ENCODE measurements around the gene PGM5.

DNA sequence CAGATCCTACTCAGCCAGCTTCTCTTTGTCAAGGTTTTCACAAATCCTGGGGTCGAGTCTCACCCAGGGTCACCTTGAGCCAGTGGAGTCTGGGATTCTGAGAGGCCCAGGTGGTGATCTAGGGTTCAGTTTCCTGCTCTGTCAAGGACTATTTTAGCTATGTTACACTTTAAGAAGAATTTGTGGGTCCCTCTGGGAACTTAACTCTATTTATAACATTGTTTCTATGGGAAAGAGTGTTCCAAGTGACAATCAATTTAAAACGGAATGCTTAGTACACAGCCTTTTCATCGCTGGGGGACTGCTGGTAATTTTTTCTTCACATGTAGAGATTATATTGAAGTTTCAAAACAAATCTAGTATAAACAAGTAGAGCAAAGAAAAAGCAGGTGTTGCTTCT, 211.2 kb downstream of the PGM5 start:
- TF ChIP-seq, protein P1, sequence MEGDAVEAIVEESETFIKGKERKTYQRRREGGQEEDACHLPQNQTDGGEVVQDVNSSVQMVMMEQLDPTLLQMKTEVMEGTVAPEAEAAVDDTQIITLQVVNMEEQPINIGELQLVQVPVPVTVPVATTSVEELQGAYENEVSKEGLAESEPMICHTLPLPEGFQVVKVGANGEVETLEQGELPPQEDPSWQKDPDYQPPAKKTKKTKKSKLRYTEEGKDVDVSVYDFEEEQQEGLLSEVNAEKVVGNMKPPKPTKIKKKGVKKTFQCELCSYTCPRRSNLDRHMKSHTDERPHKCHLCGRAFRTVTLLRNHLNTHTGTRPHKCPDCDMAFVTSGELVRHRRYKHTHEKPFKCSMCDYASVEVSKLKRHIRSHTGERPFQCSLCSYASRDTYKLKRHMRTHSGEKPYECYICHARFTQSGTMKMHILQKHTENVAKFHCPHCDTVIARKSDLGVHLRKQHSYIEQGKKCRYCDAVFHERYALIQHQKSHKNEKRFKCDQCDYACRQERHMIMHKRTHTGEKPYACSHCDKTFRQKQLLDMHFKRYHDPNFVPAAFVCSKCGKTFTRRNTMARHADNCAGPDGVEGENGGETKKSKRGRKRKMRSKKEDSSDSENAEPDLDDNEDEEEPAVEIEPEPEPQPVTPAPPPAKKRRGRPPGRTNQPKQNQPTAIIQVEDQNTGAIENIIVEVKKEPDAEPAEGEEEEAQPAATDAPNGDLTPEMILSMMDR (conservative IDR thresholded peaks at IDR 0.05; ENCODE audit: low read length) = no peak
- TF ChIP-seq EZH2phosphoT487 (IDR thresholded peaks at IDR 0.05; ENCODE audit: borderline replicate concordance, low read depth, low read length) = no peak
